ENCODE data around the gene BFSP1.

GRCh38 chr20:17465236-17465635 lies 65.9 kb downstream of the BFSP1 start:
- TF ChIP-seq CTCF (IDR thresholded peaks at IDR 0.05; ENCODE audit: poor library complexity) = no peak
- TF ChIP-seq EZH2 (IDR thresholded peaks at IDR 0.05; ENCODE audit: borderline replicate concordance) = no peak
- TF ChIP-seq EZH2phosphoT487 (IDR thresholded peaks at IDR 0.05; ENCODE audit: low read depth, severe bottlenecking, unreplicated experiment) = no peak

Data from hepatocyte (in vitro differentiated cells).